Measurements from ENCODE around the gene PRICKLE1.

GRCh38 chr12:42481368-42481767, 108.2 kb downstream of the PRICKLE1 start:
- TF ChIP-seq CTCF (conservative IDR thresholded peaks at IDR 0.05; ENCODE audit: low read depth in 2 of 2): no peak
- no peak for TF ChIP-seq CREB1 (CRISPR knock-in tag; IDR thresholded peaks at IDR 0.05; ENCODE audit: low read depth)
- TF ChIP-seq POLR2AphosphoS5 (IDR thresholded peaks at IDR 0.05; ENCODE audit: low read depth): no peak
